Stimulated activated CD8-positive, alpha-beta memory T cell treated with anti-CD3 and anti-CD28 coated beads, Interleukin-4, amount 100 ng/mL, for 4 hours (primary cell): ENCODE results near the gene ASXL2.
"Not testable (repeated sequence)": the region's sequence is repeated elsewhere in the genome, so short reads cannot be mapped to it uniquely, and the experiment has no call there.

ENCODE experiments used
- DNase-seq, 2 donors: peaks; one replicate each; pipeline ENCODE4 v3.0.0-alpha.2; 2020; ENCODE audit warnings: low read depth in 2 of 2, low spot score in 1 of 2

ASXL2 gene

GRCh38 chr2:25878361-25879132 lies at the start of gene ASXL2:
TSS of gene ASXL2 (minus strand) at chr2:25878487. CDS start at chr2:25878222, 265 bp downstream.
- peak; percentile 89 to 96 for DNase-seq

- DNase-seq, result no peak
These were observed 48.9 kb upstream of the ASXL2 start for GRCh38 chr2:25926984-25927756.

- no peak for DNase-seq
These were observed 44.2 kb upstream of the ASXL2 start for GRCh38 chr2:25922501-25922900.

GRCh38 chr2:25920786-25921415 lies 42.6 kb upstream of the ASXL2 start:
- DNase-seq, result no peak

- DNase-seq, result no peak
These were observed 42.0 kb upstream of the ASXL2 start for GRCh38 chr2:25920336-25920735.

GRCh38 chr2:25917832-25918231 lies 39.5 kb upstream of the ASXL2 start:
- DNase-seq, result no peak

- not testable (repeated sequence) for DNase-seq
These were observed 39.1 kb upstream of the ASXL2 start for GRCh38 chr2:25917411-25917810.

- peak in 1 of 2 donors; percentile 1 for DNase-seq
These were observed 37.9 kb upstream of the ASXL2 start for GRCh38 chr2:25915944-25916772.

- not testable (repeated sequence) for DNase-seq
These were observed 37.1 kb upstream of the ASXL2 start for GRCh38 chr2:25915411-25915810.

- not testable (repeated sequence) for DNase-seq
These were observed 35.3 kb upstream of the ASXL2 start for GRCh38 chr2:25913696-25913973.

- no peak for DNase-seq
These were observed 34.8 kb upstream of the ASXL2 start for GRCh38 chr2:25912851-25913695.

GRCh38 chr2:25909574-25909973 lies 31.3 kb upstream of the ASXL2 start:
- DNase-seq, result not testable (repeated sequence)

GRCh38 chr2:25905126-25905525 lies 26.8 kb upstream of the ASXL2 start:
- DNase-seq, result no peak

- DNase-seq, result no peak
These were observed 25.0 kb upstream of the ASXL2 start for GRCh38 chr2:25903216-25903776.

- DNase-seq, result no peak
These were observed 21.2 kb upstream of the ASXL2 start for GRCh38 chr2:25899404-25899970.

GRCh38 chr2:25897506-25897905 lies 19.2 kb upstream of the ASXL2 start:
- DNase-seq, result no peak

- DNase-seq, result not testable (repeated sequence)
These were observed 18.0 kb upstream of the ASXL2 start for GRCh38 chr2:25896308-25896707.

- no peak for DNase-seq
These were observed 17.3 kb upstream of the ASXL2 start for GRCh38 chr2:25895610-25896009.

GRCh38 chr2:25895018-25895417 lies 16.7 kb upstream of the ASXL2 start:
- DNase-seq, result no peak
